Measurements from ENCODE around the gene ATG14.

GRCh38 chr14:55383541-55384140 is 28.0 kb downstream of the ATG14 start:
- TF ChIP-seq POLR2A (IDR thresholded peaks at IDR 0.05) (no peak), CTCF (IDR thresholded peaks at IDR 0.05) (no peak), EP300 (IDR thresholded peaks at IDR 0.05) (no peak), POLR2AphosphoS5 (IDR thresholded peaks at IDR 0.05) (no peak)
